CD4-positive, alpha-beta T cell (primary cell): ENCODE measurements around the gene SULT4A1. TPM values are rescaled to one million over a fixed set of nuclear protein-coding genes. Genes with fewer than 3 reads are reported as not detected.

ENCODE experiments used
- ATAC-seq: fragments of 200-7000 bp; cut with Tn5 transposase; one replicate; pipeline ENCODE4 v1.10.0; 2022; ENCODE audit warnings: mild to moderate bottlenecking; ENCODE audit not compliant: poor library complexity
- CTCF ChIA-PET: fragments of 350-600 bp; sonication (Branson Sonifier 250); formaldehyde crosslinking; loops from one replicate; lab custom pipeline; 2021; ENCODE audit warnings: antibody characterized with exemption, inconsistent platforms; lab: Charles Lee
- POLR2A ChIA-PET: fragments of 350-600 bp; sonication (Branson Sonifier 250); formaldehyde crosslinking; loops from one replicate; lab custom pipeline; 2021; ENCODE audit warnings: antibody characterized with exemption, inconsistent platforms; lab: Charles Lee
- DNase-seq, 14 experiments: peaks; one replicate each; pipeline ENCODE4 v3.0.0-alpha.2; 2013 to 2020; ENCODE audit warnings: mixed read lengths in 2 of 14
- H3K27ac ChIP-seq, 2 donors: one replicate each; pipeline versions ENCODE4 v1.5.1 to v1.7.0; 2013; ENCODE audit warnings: low read length in 2 of 2, low read depth in 1 of 2, mild to moderate bottlenecking in 1 of 2
- H3K27me3 ChIP-seq, 2 experiments: 1 replicate in 1 of 2; 2 replicates in 1 of 2; pipeline versions ENCODE4 v1.6.1 to v1.7.0; 2013; ENCODE audit warnings: low read length in 2 of 2, control low read depth in 1 of 2, mild to moderate bottlenecking in 1 of 2, moderate library complexity in 1 of 2; ENCODE audit not compliant: insufficient read depth in 2 of 2, control insufficient read depth in 1 of 2
- H3K36me3 ChIP-seq: one replicate; pipeline ENCODE4 v1.6.1; 2013; ENCODE audit warnings: low read length, control low read depth; ENCODE audit not compliant: insufficient read depth
- H3K4me1 ChIP-seq: one replicate; pipeline ENCODE4 v1.6.1; 2013; ENCODE audit warnings: low read length, control low read depth; ENCODE audit not compliant: insufficient read depth
- H3K4me3 ChIP-seq: one replicate; pipeline ENCODE4 v1.5.1; 2013; ENCODE audit warnings: mild to moderate bottlenecking, low read length, moderate library complexity
- H3K9me3 ChIP-seq, 2 experiments: 1 replicate in 1 of 2; 2 replicates in 1 of 2; pipeline versions ENCODE4 v1.6.1 to v1.7.0; 2013; ENCODE audit warnings: low read length in 2 of 2, mild to moderate bottlenecking in 2 of 2, control low read depth in 1 of 2, moderate library complexity in 1 of 2; ENCODE audit not compliant: control insufficient read depth in 1 of 2, insufficient read depth in 1 of 2
- H3K27ac Mint-ChIP-seq: one replicate; pipeline ENCODE4 v1.8.0; 2020; ENCODE audit warnings: mixed read lengths
- H3K27me3 Mint-ChIP-seq: one replicate; pipeline ENCODE4 v1.8.0; 2021; ENCODE audit warnings: mixed read lengths
- H3K36me3 Mint-ChIP-seq: one replicate; pipeline ENCODE4 v1.8.0; 2021; ENCODE audit warnings: low read depth, mixed read lengths
- H3K4me1 Mint-ChIP-seq: one replicate; pipeline ENCODE4 v1.8.0; 2021; ENCODE audit warnings: low read depth, mixed read lengths
- H3K4me3 Mint-ChIP-seq: one replicate; pipeline ENCODE4 v1.8.0; 2020; ENCODE audit warnings: mild to moderate bottlenecking, mixed read lengths
- H3K9me3 Mint-ChIP-seq: one replicate; pipeline ENCODE4 v1.8.0; 2020; ENCODE audit warnings: mixed read lengths
- intact Hi-C, 2 experiments: fragments of 100-400 bp; cut with DNase I in 1 of 2; cut with micrococcal nuclease in 1 of 2; formaldehyde crosslinking; loops; one replicate each; pipeline versions ENCODE4 v1.15.1 to v1.9.0; 2023 to 2025; cut with DNase I, micrococcal nuclease
- total RNA-seq, 174 experiments: library from RNA in 2 of 174; stranded (reverse) in 2 of 174; gene quantifications; one replicate each; pipeline ENCODE4 v1.2.3 and lab custom pipeline; 2021 to 2026
- TF ChIP-seq, protein P1 (sequence below): fragments of 200-600 bp; IDR thresholded peaks from one replicate; pipeline ENCODE4 v1.8.0; 2022; ENCODE audit warnings: antibody characterized with exemption, mild to moderate bottlenecking

SULT4A1 gene
- total RNA-seq, 2 experiments from 2014 or later, result not detected

GRCh38 chr22:43887391-43887790 is 25.1 kb upstream of the SULT4A1 start:
- peaks cover 28 to 47% of the 10 kb centered on the region in 2 experiments for H3K27me3 ChIP-seq
- TF ChIP-seq, protein P1, sequence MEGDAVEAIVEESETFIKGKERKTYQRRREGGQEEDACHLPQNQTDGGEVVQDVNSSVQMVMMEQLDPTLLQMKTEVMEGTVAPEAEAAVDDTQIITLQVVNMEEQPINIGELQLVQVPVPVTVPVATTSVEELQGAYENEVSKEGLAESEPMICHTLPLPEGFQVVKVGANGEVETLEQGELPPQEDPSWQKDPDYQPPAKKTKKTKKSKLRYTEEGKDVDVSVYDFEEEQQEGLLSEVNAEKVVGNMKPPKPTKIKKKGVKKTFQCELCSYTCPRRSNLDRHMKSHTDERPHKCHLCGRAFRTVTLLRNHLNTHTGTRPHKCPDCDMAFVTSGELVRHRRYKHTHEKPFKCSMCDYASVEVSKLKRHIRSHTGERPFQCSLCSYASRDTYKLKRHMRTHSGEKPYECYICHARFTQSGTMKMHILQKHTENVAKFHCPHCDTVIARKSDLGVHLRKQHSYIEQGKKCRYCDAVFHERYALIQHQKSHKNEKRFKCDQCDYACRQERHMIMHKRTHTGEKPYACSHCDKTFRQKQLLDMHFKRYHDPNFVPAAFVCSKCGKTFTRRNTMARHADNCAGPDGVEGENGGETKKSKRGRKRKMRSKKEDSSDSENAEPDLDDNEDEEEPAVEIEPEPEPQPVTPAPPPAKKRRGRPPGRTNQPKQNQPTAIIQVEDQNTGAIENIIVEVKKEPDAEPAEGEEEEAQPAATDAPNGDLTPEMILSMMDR, result no peak
- H3K4me3 ChIP-seq, result no peak overlapping the region
- CTCF ChIA-PET, result no interaction called here
- POLR2A ChIA-PET, result no interaction called here
- no peak overlapping the region for H3K4me3 Mint-ChIP-seq
- intact Hi-C loops, result loop anchor here in 1 of 2 experiments (10.0 kb wide), 1 partner anchor 737 kb away; no protein-coding TSS in a partner anchor
- DNase-seq, result no peak
- H3K27me3 Mint-ChIP-seq, result peaks cover 45% of the 10 kb centered on the region
- peaks cover 13% of the 10 kb centered on the region for H3K4me1 ChIP-seq
- H3K36me3 ChIP-seq, result no peaks in the 10 kb centered on the region
- no peaks in the 10 kb centered on the region for H3K4me1 Mint-ChIP-seq
- no peak overlapping the region for H3K27ac Mint-ChIP-seq
- H3K27ac ChIP-seq, result no peak overlapping the region
- no peaks in the 10 kb centered on the region for H3K9me3 Mint-ChIP-seq
- H3K36me3 Mint-ChIP-seq, result no peaks in the 10 kb centered on the region
- peaks cover 0 to 8% of the 10 kb centered on the region in 2 experiments for H3K9me3 ChIP-seq
- ATAC-seq, result no peak

GRCh38 chr22:43886231-43886630 is 23.9 kb upstream of the SULT4A1 start:
- peaks cover 41% of the 10 kb centered on the region for H3K27me3 Mint-ChIP-seq
- ChIA-PET POLR2A (no interaction called here), CTCF (no interaction called here)
- intact Hi-C loops, result loop anchor here in 1 of 2 experiments (10.0 kb wide), 1 partner anchor 739 kb away; no protein-coding TSS in a partner anchor
- no peaks in the 10 kb centered on the region for H3K36me3 Mint-ChIP-seq
- H3K4me1 Mint-ChIP-seq, result no peaks in the 10 kb centered on the region
- DNase-seq (no peak), ATAC-seq (no peak)
- H3K27me3 ChIP-seq, result peaks cover 23 to 36% of the 10 kb centered on the region in 2 experiments
- H3K4me1 ChIP-seq, result peaks cover 7% of the 10 kb centered on the region
- no peak overlapping the region for H3K27ac ChIP-seq
- TF ChIP-seq, protein P1, result no peak
- H3K27ac Mint-ChIP-seq, result no peak overlapping the region
- peaks cover 0 to 8% of the 10 kb centered on the region in 2 experiments for H3K9me3 ChIP-seq
- H3K9me3 Mint-ChIP-seq, result no peaks in the 10 kb centered on the region
- H3K4me3 Mint-ChIP-seq, result no peak overlapping the region
- no peak overlapping the region for H3K4me3 ChIP-seq
- no peaks in the 10 kb centered on the region for H3K36me3 ChIP-seq

GRCh38 chr22:43885786-43886185 is 23.5 kb upstream of the SULT4A1 start:
- H3K4me3 ChIP-seq, result no peak overlapping the region
- ATAC-seq, result no peak
- intact Hi-C loops, result loop anchor here in 1 of 2 experiments (10.0 kb wide), 1 partner anchor 739 kb away; no protein-coding TSS in a partner anchor
- Mint-ChIP-seq H3K27ac (no peak overlapping the region), H3K36me3 (no peaks in the 10 kb centered on the region), H3K4me3 (no peak overlapping the region), H3K27me3 (peaks cover 41% of the 10 kb centered on the region), H3K4me1 (no peaks in the 10 kb centered on the region), H3K9me3 (no peaks in the 10 kb centered on the region)
- ChIA-PET CTCF (no interaction called here), POLR2A (no interaction called here)
- H3K4me1 ChIP-seq, result peaks cover 3% of the 10 kb centered on the region
- H3K9me3 ChIP-seq, result peaks cover 0 to 8% of the 10 kb centered on the region in 2 experiments
- H3K36me3 ChIP-seq, result no peaks in the 10 kb centered on the region
- TF ChIP-seq, protein P1, result no peak
- DNase-seq, result no peak
- H3K27me3 ChIP-seq, result peaks cover 19 to 31% of the 10 kb centered on the region in 2 experiments
- H3K27ac ChIP-seq, result no peak overlapping the region
